GM23248 (cell line): ENCODE results near the gene PSEN2.

Experiments used
- EZH2 ChIP-seq: fragments of 200-600 bp; sonication (generic); IDR thresholded peaks from 2 replicates; pipeline ENCODE4 v1.6.1; 2018; ENCODE audit warnings: antibody characterized with exemption, mild to moderate bottlenecking; ENCODE audit not compliant: insufficient read depth, poor library complexity, severe bottlenecking
- EZH2phosphoT487 ChIP-seq: fragments of 200-600 bp; sonication (generic); IDR thresholded peaks from 2 replicates; pipeline ENCODE4 v1.6.1; 2018; ENCODE audit warnings: antibody characterized with exemption, moderate library complexity, mild to moderate bottlenecking, low read depth; ENCODE audit not compliant: insufficient read depth

DNA sequence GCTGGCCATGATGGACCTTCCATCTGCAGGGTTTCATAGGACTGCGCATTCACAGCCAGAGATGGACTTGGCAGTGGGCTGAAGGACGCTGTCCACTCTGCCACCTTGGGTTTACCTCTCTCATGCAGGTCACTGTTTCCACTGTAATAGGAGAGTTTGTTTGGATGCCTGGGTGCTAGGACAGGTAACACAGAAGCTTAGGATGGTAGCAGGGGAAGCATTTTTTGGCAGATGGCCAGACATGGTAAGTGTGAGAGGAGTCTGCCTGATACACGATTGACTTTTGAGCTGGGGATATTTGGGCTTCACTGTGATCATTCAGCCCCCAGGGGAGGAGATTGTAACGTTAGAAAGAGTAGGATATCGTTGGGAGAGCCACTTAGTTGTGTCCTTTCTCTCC, 11.8 kb downstream of the PSEN2 start:
- TF ChIP-seq EZH2 (no peak), EZH2phosphoT487 (no peak)
